Lung (tissue), 12 donors: ENCODE measurements around the gene HEMGN. TPM values are rescaled to one million over a fixed set of nuclear protein-coding genes. Genes with fewer than 3 reads are reported as not detected.

Experiments used
- ATAC-seq: fragments of 200-7000 bp; cut with Tn5 transposase; one replicate; pipeline ENCODE4 v1.9.1; 2020; ENCODE audit warnings: moderate number of reproducible peaks; ENCODE audit not compliant: insufficient read depth, low FRiP score
- DNase-seq, 3 donors: peaks; one replicate each; pipeline ENCODE4 v3.0.0-alpha.2; 2013 to 2017
- H3K27ac ChIP-seq, 2 donors: one replicate each; pipeline ENCODE4 v1.5.1; 2013; ENCODE audit warnings: mild to moderate bottlenecking in 2 of 2, moderate library complexity in 2 of 2, control low read depth in 1 of 2, inconsistent platforms in 1 of 2, low read depth in 1 of 2, low read length in 1 of 2
- H3K27me3 ChIP-seq, 3 donors: one replicate each; pipeline ENCODE4 v1.5.1; 2013; ENCODE audit warnings: low read length in 2 of 3; ENCODE audit not compliant: control insufficient read depth in 3 of 3, insufficient read depth in 3 of 3
- H3K36me3 ChIP-seq, 4 donors: one replicate each; pipeline ENCODE4 v1.5.1; 2013; ENCODE audit warnings: low read length in 4 of 4, mild to moderate bottlenecking in 1 of 4, moderate library complexity in 1 of 4; ENCODE audit not compliant: control insufficient read depth in 4 of 4, insufficient read depth in 4 of 4
- H3K4me1 ChIP-seq, 5 donors: one replicate each; pipeline ENCODE4 v1.5.1; 2013; ENCODE audit warnings: low read length in 5 of 5, mild to moderate bottlenecking in 2 of 5, moderate library complexity in 1 of 5; ENCODE audit not compliant: control insufficient read depth in 5 of 5, insufficient read depth in 5 of 5
- H3K4me3 ChIP-seq: one replicate; pipeline ENCODE4 v1.5.1; 2013; ENCODE audit warnings: mild to moderate bottlenecking, control low read depth, moderate library complexity
- H3K9ac ChIP-seq, 2 donors: one replicate each; pipeline ENCODE4 v1.5.1; 2013; ENCODE audit warnings: low read length in 2 of 2, control low read depth in 1 of 2; ENCODE audit not compliant: insufficient read depth in 1 of 2
- H3K9me3 ChIP-seq, 4 donors: one replicate each; pipeline ENCODE4 v1.5.1; 2013; ENCODE audit warnings: low read length in 3 of 4, mild to moderate bottlenecking in 1 of 4, moderate library complexity in 1 of 4; ENCODE audit not compliant: control insufficient read depth in 4 of 4, insufficient read depth in 3 of 4
- WGBS, 2 donors: extraction: QIAGEN DNeasy Blood & Tissue Kit; methylation state at CpG; one replicate each; pipeline ENCODE4 v1.1.7; 2013; 5-methylcytosine and 5-hydroxymethylcytosine counted together
- polyA plus RNA-seq, 2 donors: library from polyadenylated mRNA; stranded (reverse); fragments of 200-250 nt; gene quantifications; one replicate each; pipeline ENCODE4 v1.2.1, GENCODE V29; 2013
- total RNA-seq, 2 donors: library from RNA; depleted of rRNA in 1 of 2; stranded (reverse); fragments of >200 nt in 1 of 2; gene quantifications; one replicate each; pipeline ENCODE4 v1.2.1, GENCODE V29; 2014 to 2021
- TF ChIP-seq, protein P1 (sequence below): IDR thresholded peaks from 2 replicates; pipeline ENCODE4 v1.5.1; 2012; ENCODE audit warnings: mild to moderate bottlenecking; ENCODE audit errors: control extremely low read depth, extremely low read depth
- donor health status: control.
- donor health status: control.
- donor health status: Bipolar disorder and iron deficiency.
- donor health status: healthy.
- donor health status: DM: yes; HTN: yes; CAD: no.

The HEMGN gene
- total and polyA plus RNA-seq, 4 donors, result 0.14 to 21.6 (median 0.31) TPM

DNA sequence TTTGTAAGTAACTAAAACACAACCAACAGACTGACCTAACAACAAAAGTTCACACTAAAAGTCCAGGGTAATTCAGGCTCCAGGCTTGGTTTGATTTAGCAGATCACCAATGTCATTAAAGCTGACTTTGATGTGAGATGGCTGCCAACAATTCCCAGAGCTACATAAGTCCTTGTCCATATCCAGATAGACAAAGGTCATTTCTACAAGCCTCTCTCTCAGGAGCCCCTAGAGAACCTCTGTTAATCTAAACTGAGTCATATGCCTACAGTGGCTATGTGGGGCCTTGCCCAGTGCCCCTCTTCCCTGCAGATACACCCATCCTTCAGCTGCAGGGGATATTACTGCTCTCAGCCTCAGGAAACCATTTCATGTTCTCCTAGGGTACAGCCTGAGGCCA is 26.9 kb upstream of the HEMGN start:
- TF ChIP-seq, protein P1, sequence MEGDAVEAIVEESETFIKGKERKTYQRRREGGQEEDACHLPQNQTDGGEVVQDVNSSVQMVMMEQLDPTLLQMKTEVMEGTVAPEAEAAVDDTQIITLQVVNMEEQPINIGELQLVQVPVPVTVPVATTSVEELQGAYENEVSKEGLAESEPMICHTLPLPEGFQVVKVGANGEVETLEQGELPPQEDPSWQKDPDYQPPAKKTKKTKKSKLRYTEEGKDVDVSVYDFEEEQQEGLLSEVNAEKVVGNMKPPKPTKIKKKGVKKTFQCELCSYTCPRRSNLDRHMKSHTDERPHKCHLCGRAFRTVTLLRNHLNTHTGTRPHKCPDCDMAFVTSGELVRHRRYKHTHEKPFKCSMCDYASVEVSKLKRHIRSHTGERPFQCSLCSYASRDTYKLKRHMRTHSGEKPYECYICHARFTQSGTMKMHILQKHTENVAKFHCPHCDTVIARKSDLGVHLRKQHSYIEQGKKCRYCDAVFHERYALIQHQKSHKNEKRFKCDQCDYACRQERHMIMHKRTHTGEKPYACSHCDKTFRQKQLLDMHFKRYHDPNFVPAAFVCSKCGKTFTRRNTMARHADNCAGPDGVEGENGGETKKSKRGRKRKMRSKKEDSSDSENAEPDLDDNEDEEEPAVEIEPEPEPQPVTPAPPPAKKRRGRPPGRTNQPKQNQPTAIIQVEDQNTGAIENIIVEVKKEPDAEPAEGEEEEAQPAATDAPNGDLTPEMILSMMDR, result no peak
- H3K27me3 ChIP-seq, result peaks cover 0 to 5% (median 4%) of the 10 kb centered on the region in 3 donors
- H3K4me3 ChIP-seq, result no peak overlapping the region
- ATAC-seq (no peak), DNase-seq (no peak)
- H3K9me3 ChIP-seq, result no peaks in the 10 kb centered on the region
- no peak overlapping the region for H3K9ac ChIP-seq
- H3K27ac ChIP-seq, result no peak overlapping the region
- H3K4me1 ChIP-seq, result no peaks in the 10 kb centered on the region
- H3K36me3 ChIP-seq, result no peaks in the 10 kb centered on the region

DNA sequence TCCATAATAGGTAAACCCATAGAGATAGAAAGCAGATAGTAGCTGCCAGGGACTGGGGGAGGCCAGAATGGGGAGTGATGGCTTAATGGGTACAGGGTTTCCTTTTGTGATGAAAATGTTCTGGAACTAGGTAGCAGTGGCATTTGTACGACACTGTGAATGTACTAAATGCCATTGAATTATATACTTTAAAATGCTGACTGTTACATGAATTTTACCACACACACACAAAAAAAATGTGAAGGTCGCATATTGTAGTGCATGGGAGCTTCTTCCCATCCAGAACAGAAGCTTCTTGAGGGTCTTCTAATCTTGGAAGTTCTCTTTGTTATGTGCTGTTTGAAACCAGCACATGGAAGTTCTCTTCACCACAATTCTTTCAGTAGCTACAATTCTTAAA is 25.3 kb upstream of the HEMGN start:
- H3K9ac ChIP-seq, result no peak overlapping the region
- DNase-seq (no peak), ATAC-seq (no peak)
- no peak overlapping the region for H3K4me3 ChIP-seq
- no peaks in the 10 kb centered on the region for H3K4me1 ChIP-seq
- H3K27ac ChIP-seq, result no peak overlapping the region
- WGBS, 2 donors, result 72 to 92% methylated on average over 2 of the region's 2 CpGs
- TF ChIP-seq, protein P1, result no peak
- H3K27me3 ChIP-seq, result peaks cover 0 to 5% (median 4%) of the 10 kb centered on the region in 3 donors
- no peaks in the 10 kb centered on the region for H3K9me3 ChIP-seq
- H3K36me3 ChIP-seq, result no peaks in the 10 kb centered on the region

DNA sequence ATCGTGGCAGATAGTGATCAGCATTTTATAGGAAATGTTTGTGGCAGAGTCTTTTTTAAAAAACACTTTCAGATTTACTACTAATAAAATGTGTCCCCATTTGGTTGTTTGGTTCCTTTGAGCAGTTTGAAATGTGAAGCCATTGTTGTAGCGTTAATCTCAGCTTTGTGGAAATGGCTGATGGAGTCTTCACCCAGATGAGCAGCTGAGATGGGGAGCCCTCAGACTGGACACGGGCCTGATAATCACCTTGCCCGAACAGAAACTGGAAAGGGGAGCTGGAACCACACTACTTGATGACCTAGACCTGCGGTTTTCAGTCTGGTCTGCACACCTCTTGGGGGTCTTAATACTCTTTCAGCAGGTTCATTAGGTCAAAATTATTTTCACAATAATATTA is 24.6 kb upstream of the HEMGN start:
- peaks cover 0 to 5% (median 4%) of the 10 kb centered on the region in 3 donors for H3K27me3 ChIP-seq
- H3K4me1 ChIP-seq, result no peaks in the 10 kb centered on the region
- no peak overlapping the region for H3K27ac ChIP-seq
- no peaks in the 10 kb centered on the region for H3K36me3 ChIP-seq
- ATAC-seq (no peak), DNase-seq (no peak)
- no peak overlapping the region for H3K4me3 ChIP-seq
- TF ChIP-seq, protein P1, result no peak
- 88 to 89% methylated on average over 5 of the region's 5 CpGs for WGBS, 2 donors
- no peaks in the 10 kb centered on the region for H3K9me3 ChIP-seq
- no peak overlapping the region for H3K9ac ChIP-seq

DNA sequence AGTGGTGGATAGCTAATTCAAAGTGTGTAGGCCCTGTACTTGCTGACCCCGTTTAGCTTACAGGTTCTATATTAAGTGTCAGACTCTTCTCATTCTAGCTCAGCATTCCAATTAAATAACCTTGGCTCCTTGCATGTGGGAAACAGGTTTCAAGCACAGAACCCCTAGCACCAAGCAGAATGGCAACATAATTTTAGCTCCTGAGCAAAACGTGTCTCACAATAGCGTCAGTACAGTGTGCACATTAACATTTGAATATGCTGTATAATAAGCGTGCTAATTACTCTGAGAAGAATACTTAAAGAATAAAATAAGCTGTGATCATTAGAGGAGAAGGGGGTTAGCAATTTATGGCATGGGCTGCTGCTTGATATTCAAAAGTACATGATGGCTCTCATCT is 24.2 kb upstream of the HEMGN start:
- WGBS, 2 donors, result 76 to 92% methylated on average over 4 of the region's 4 CpGs
- H3K4me3 ChIP-seq, result no peak overlapping the region
- TF ChIP-seq, protein P1, result no peak
- H3K27ac ChIP-seq, result no peak overlapping the region
- H3K9ac ChIP-seq, result no peak overlapping the region
- H3K27me3 ChIP-seq, result peaks cover 0 to 5% (median 4%) of the 10 kb centered on the region in 3 donors
- ATAC-seq (no peak), DNase-seq (no peak)
- H3K36me3 ChIP-seq, result no peaks in the 10 kb centered on the region
- H3K4me1 ChIP-seq, result no peaks in the 10 kb centered on the region
- H3K9me3 ChIP-seq, result no peaks in the 10 kb centered on the region
